CD4-positive, alpha-beta memory T cell (primary cell): ENCODE data around the gene DHRS13. TPM values are rescaled to one million over a fixed set of nuclear protein-coding genes. Genes with fewer than 3 reads are reported as not detected.

Source experiments
- CTCF ChIA-PET: fragments of 350-600 bp; sonication (Branson Sonifier 250); formaldehyde crosslinking; loops from one replicate; lab custom pipeline; 2021; ENCODE audit warnings: inconsistent platforms; ENCODE audit not compliant: partially characterized antibody; lab: Charles Lee
- POLR2A ChIA-PET: fragments of 350-600 bp; sonication (Branson Sonifier 250); formaldehyde crosslinking; loops from one replicate; lab custom pipeline; 2021; ENCODE audit not compliant: partially characterized antibody; lab: Charles Lee
- DNase-seq, 5 donors: peaks; one replicate each; pipeline versions ENCODE4 v3.0.0 to v3.0.0-alpha.2; 2020 to 2022; ENCODE audit warnings: mixed read lengths in 1 of 5
- H3K27ac ChIP-seq: one replicate; pipeline ENCODE4 v1.7.0; 2013; ENCODE audit warnings: low read depth, low read length
- H3K27me3 ChIP-seq: 2 replicates; pipeline ENCODE4 v1.7.0; 2013; ENCODE audit warnings: mild to moderate bottlenecking, low read length, moderate library complexity; ENCODE audit not compliant: insufficient read depth
- H3K36me3 ChIP-seq: 2 replicates; pipeline ENCODE4 v1.7.0; 2013; ENCODE audit warnings: mild to moderate bottlenecking, low read length, moderate library complexity; ENCODE audit not compliant: insufficient read depth
- H3K4me1 ChIP-seq: 2 replicates; pipeline ENCODE4 v1.7.0; 2013; ENCODE audit warnings: mild to moderate bottlenecking, low read length, moderate library complexity; ENCODE audit not compliant: insufficient read depth
- H3K4me3 ChIP-seq, 2 donors: one replicate each; pipeline ENCODE4 v1.7.0; 2013; ENCODE audit warnings: low read length in 2 of 2, mild to moderate bottlenecking in 1 of 2
- H3K9me3 ChIP-seq, 2 donors: one replicate each; pipeline ENCODE4 v1.7.0; 2013; ENCODE audit warnings: low read length in 2 of 2, control low read depth in 1 of 2; ENCODE audit not compliant: control insufficient read depth in 1 of 2
- H3K27ac Mint-ChIP-seq, 7 donors: one replicate each; pipeline ENCODE4 v1.8.0; 2020 to 2021; ENCODE audit warnings: mixed read lengths in 7 of 7, mild to moderate bottlenecking in 6 of 7, inconsistent platforms in 3 of 7, moderate library complexity in 3 of 7
- H3K27me3 Mint-ChIP-seq, 2 donors: one replicate each; pipeline ENCODE4 v1.8.0; 2020 to 2021; ENCODE audit warnings: mixed read lengths in 2 of 2
- H3K36me3 Mint-ChIP-seq, 2 donors: one replicate each; pipeline ENCODE4 v1.8.0; 2020 to 2021; ENCODE audit warnings: mixed read lengths in 2 of 2, inconsistent platforms in 1 of 2, mild to moderate bottlenecking in 1 of 2
- H3K4me1 Mint-ChIP-seq, 4 donors: one replicate each; pipeline ENCODE4 v1.8.0; 2020 to 2021; ENCODE audit warnings: mixed read lengths in 4 of 4, mild to moderate bottlenecking in 1 of 4
- H3K4me3 Mint-ChIP-seq, 8 donors: one replicate each; pipeline ENCODE4 v1.8.0; 2020 to 2021; ENCODE audit warnings: mixed read lengths in 8 of 8, mild to moderate bottlenecking in 7 of 8, moderate library complexity in 6 of 8, inconsistent platforms in 3 of 8
- H3K9me3 Mint-ChIP-seq, 8 donors: one replicate each; pipeline ENCODE4 v1.8.0; 2020 to 2021; ENCODE audit warnings: mixed read lengths in 8 of 8, mild to moderate bottlenecking in 5 of 8, inconsistent platforms in 3 of 8, moderate library complexity in 1 of 8
- intact Hi-C: fragments of 100-400 bp; cut with micrococcal nuclease; formaldehyde crosslinking; loops from one replicate; pipeline ENCODE4 v1.15.1; 2023
- polyA plus RNA-seq, 2 donors: library from polyadenylated mRNA; unstranded; fragments of 300-500 nt; fragmentation: Illumina TruSeq; gene quantifications; one replicate each; pipeline ENCODE4 v1.2.3, GENCODE V29; 2021
- total RNA-seq, 2 experiments: library from RNA; stranded (reverse); gene quantifications; one replicate each; pipeline ENCODE4 v1.2.3, GENCODE V29; 2021

The DHRS13 gene
- total and polyA plus RNA-seq, 4 experiments from 2014 or later, result 15.1 to 49.6 (median 32.1) TPM

DNA sequence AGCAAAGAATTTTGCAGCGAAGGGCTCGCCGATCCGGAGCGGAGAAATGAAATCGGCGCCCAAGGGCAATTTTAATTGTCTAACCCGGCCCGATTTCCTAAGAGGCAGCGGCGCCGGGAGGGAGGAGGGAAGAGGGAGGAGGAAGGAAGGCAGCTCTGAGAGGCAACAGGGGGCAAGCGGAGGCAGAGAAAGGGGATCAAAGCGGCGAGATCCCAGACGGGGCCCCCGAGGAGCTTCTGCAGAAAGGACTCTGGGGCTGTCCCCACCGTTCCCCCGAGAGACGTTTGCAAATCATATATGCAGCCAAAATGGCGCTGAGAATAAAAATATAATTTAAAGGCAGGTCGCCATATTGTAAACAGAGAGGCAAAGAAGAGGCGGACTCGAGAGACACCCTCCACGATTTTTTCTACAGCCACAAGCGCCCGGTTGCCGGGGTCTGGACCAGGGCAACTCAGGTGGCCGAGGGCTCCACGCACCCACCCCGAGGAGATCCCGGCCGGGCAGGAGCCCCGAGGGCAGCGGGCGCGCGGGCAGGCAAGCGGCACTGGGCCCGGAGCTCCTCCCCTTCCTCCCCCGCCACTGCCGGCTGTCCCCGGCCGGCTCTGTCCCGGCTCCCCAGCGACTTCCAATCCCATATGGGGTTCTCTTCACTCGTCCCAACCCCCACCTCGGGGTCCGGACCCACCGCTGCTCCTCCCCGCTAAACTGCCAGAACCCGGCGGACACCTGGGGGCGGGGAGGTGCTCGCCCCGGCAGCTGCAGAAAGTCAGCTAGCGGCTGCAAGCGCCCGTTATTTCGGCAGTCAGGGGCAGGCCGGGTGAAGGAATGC is 46.5 kb upstream of the DHRS13 start:
- H3K9me3 Mint-ChIP-seq, result no peaks in the 10 kb centered on the region
- peak overlapping the region; percentile 82 for H3K27ac ChIP-seq
- H3K27me3 Mint-ChIP-seq, result no peaks in the 10 kb centered on the region
- H3K4me3 Mint-ChIP-seq, result peak overlapping the region; percentile 93 to 97 (median 96)
- intact Hi-C loops, result loop anchor here (1.0 to 5.0 kb wide), 4 partner anchors 23 to 302 kb away; partner anchors contain the start of genes BLTP2, FAM222B, SDF2 and SUPT6H
- H3K27me3 ChIP-seq, result no peaks in the 10 kb centered on the region
- H3K36me3 ChIP-seq, result no peaks in the 10 kb centered on the region
- POLR2A ChIA-PET, result interaction anchor here (0.5 to 9.9 kb wide), 27 partner anchors 12 to 1244 kb away, joined by 3 to 257 read pairs (median 5); partner anchors contain the start of genes ALDOC, BLTP2, DHRS13 and FAM222B
- CTCF ChIA-PET, result interaction anchor here (0.6 to 7.4 kb wide), 12 partner anchors 13 to 222 kb away, joined by 3 to 95 read pairs (median 8); partner anchors contain the start of genes DHRS13, FLOT2, NEK8 and TLCD1
- H3K27ac Mint-ChIP-seq, result peak overlapping the region; percentile 94 to 97 (median 97)
- peaks cover 32 to 49% (median 43%) of the 10 kb centered on the region in 4 donors for H3K4me1 Mint-ChIP-seq
- peaks cover 7 to 41% of the 10 kb centered on the region in 2 donors for H3K36me3 Mint-ChIP-seq
- DNase-seq, result peak; percentile 59 to 72 (median 65)
- no peaks in the 10 kb centered on the region for H3K9me3 ChIP-seq
- peaks cover 57% of the 10 kb centered on the region for H3K4me1 ChIP-seq
- peak overlapping the region; percentile 83 to 94 for H3K4me3 ChIP-seq

GRCh38 chr17:28948873-28949184 is 46.0 kb upstream of the DHRS13 start:
- Histone ChIP-seq H3K4me1 (peaks cover 63% of the 10 kb centered on the region), H3K36me3 (no peaks in the 10 kb centered on the region), H3K4me3 (peak overlapping the region; percentile 83 to 94), H3K27ac (peak overlapping the region; percentile 82), H3K9me3 (no peaks in the 10 kb centered on the region), H3K27me3 (no peaks in the 10 kb centered on the region)
- Mint-ChIP-seq H3K9me3 (no peaks in the 10 kb centered on the region), H3K27me3 (no peaks in the 10 kb centered on the region), H3K27ac (peak overlapping the region; percentile 94 to 97 (median 97)), H3K4me3 (peak overlapping the region; percentile 93 to 97 (median 96)), H3K36me3 (peaks cover 10 to 47% of the 10 kb centered on the region in 2 donors), H3K4me1 (peaks cover 36 to 54% (median 46%) of the 10 kb centered on the region in 4 donors)
- ChIA-PET POLR2A (interaction anchor here (0.6 to 9.9 kb wide), 16 partner anchors 12 to 349 kb away, joined by 3 to 257 read pairs (median 14); partner anchors contain the start of genes DHRS13, FAM222B, FLOT2 and NEK8), CTCF (interaction anchor here (0.6 to 7.4 kb wide), 10 partner anchors 12 to 221 kb away, joined by 3 to 95 read pairs (median 11); partner anchors contain the start of genes DHRS13, FLOT2, NEK8 and TLCD1)
- DNase-seq, result no peak
- intact Hi-C loops, result loop anchor here (1.0 kb wide), 1 partner anchor 23 kb away; no protein-coding TSS in a partner anchor

DNA sequence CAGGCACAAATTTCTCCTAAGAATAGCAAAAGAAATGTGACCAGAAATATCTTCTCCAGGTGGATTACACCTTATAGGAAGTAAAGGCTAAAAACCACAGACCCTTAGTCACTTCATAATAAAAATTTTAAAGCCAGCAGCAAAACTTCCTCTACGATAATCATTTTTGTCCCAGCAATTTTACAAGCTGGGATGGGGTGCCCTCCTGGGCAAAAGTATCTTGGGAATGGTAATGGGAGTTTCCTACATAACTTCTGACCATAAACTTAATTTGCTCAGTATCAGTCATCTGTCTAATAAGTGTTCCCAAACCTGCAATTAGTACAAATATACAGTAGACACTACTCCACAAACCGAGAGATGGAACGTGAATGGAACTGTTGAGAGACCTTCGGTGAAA is 45.5 kb upstream of the DHRS13 start:
- Histone ChIP-seq H3K27ac (peak overlapping the region; percentile 82), H3K27me3 (no peaks in the 10 kb centered on the region), H3K36me3 (no peaks in the 10 kb centered on the region), H3K9me3 (no peaks in the 10 kb centered on the region), H3K4me1 (peaks cover 63% of the 10 kb centered on the region), H3K4me3 (peak overlapping the region; percentile 83 to 94)
- no peak for DNase-seq
- Mint-ChIP-seq H3K4me3 (peak overlapping the region; percentile 93 to 97 (median 96)), H3K36me3 (peaks cover 12 to 51% of the 10 kb centered on the region in 2 donors), H3K4me1 (peaks cover 38 to 59% (median 49%) of the 10 kb centered on the region in 4 donors), H3K9me3 (no peaks in the 10 kb centered on the region), H3K27ac (peak overlapping the region; percentile 94 to 97 (median 97)), H3K27me3 (no peaks in the 10 kb centered on the region)
- intact Hi-C loops, result no loop called here
- CTCF ChIA-PET, result interaction anchor here (0.8 to 7.4 kb wide), 9 partner anchors 12 to 221 kb away, joined by 3 to 95 read pairs (median 8); partner anchors contain the start of genes DHRS13, FLOT2, NEK8 and TLCD1
- POLR2A ChIA-PET, result interaction anchor here (0.7 to 9.9 kb wide), 15 partner anchors 11 to 1057 kb away, joined by 3 to 257 read pairs (median 5); partner anchors contain the start of genes DHRS13, FAM222B, FLOT2 and NEK8

DNA sequence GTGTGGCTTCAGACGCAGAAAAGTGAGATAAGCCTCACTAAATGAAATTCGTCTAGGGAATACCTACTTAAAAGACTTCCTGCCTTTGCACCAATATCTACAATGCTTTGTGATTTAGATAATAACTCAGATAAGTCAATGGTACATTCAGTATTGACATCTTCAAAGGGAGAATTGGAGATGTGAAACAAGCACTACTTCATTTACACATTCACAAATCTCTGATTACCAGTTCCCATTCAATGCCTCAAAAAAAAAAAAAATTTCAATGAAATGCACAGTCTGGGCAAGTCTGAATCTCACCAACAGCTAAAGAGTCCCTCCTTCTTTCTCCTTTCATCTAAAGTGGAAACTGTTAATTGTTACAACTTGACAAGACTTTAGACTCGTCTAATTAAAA is 44.8 kb upstream of the DHRS13 start:
- Mint-ChIP-seq H3K4me3 (peak overlapping the region; percentile 93 to 97 (median 96)), H3K27ac (peak overlapping the region; percentile 85 to 97 (median 97)), H3K4me1 (peaks cover 41 to 65% (median 53%) of the 10 kb centered on the region in 4 donors), H3K9me3 (no peaks in the 10 kb centered on the region), H3K27me3 (no peaks in the 10 kb centered on the region), H3K36me3 (peaks cover 12 to 56% of the 10 kb centered on the region in 2 donors)
- no peaks in the 10 kb centered on the region for H3K9me3 ChIP-seq
- ChIA-PET CTCF (interaction anchor here (0.5 to 7.4 kb wide), 6 partner anchors 18 to 220 kb away, joined by 4 to 95 read pairs (median 8); partner anchors contain the start of genes DHRS13, NEK8 and TLCD1), POLR2A (interaction anchor here (0.7 to 9.9 kb wide), 12 partner anchors 10 to 1056 kb away, joined by 3 to 257 read pairs (median 13); partner anchors contain the start of genes DHRS13, FLOT2, NEK8 and RPL23A)
- H3K36me3 ChIP-seq, result no peaks in the 10 kb centered on the region
- peak overlapping the region in 1 of 2 donors; percentile 83 for H3K4me3 ChIP-seq
- no peaks in the 10 kb centered on the region for H3K27me3 ChIP-seq
- intact Hi-C loops, result no loop called here
- peak overlapping the region; percentile 82 for H3K27ac ChIP-seq
- peak in 4 of 5 donors; percentile 20 to 41 (median 34) for DNase-seq
- H3K4me1 ChIP-seq, result peaks cover 56% of the 10 kb centered on the region

DNA sequence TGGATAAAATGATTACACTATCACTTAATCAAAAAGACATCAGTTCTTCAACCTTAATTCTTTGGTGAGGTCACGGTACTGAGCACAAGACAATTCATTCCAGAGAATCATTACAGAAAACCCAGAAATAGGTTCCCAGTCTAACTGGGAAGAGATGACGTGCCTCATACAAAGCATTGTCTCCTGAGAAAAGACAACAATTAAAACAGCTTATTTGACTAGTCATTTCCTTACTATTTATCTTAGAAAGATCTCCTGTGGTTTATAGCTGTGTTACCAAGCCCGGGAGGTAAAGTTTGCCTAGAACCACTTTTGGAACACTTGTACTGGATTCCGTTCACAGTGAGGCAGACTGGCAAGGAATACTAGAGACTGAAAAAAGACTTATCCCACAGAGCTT is 43.4 kb upstream of the DHRS13 start:
- CTCF ChIA-PET, result interaction anchor here (0.6 to 2.9 kb wide), 7 partner anchors 11 to 183 kb away, joined by 3 to 9 read pairs (median 4); partner anchors contain the start of gene DHRS13
- Mint-ChIP-seq H3K4me3 (peak overlapping the region in 7 of 8 donors; percentile 14 to 95 (median 73)), H3K27ac (peak overlapping the region; percentile 85 to 97 (median 94)), H3K36me3 (peaks cover 17 to 63% of the 10 kb centered on the region in 2 donors), H3K9me3 (no peaks in the 10 kb centered on the region), H3K4me1 (peaks cover 45 to 73% (median 59%) of the 10 kb centered on the region in 4 donors), H3K27me3 (no peaks in the 10 kb centered on the region)
- Histone ChIP-seq H3K27me3 (no peaks in the 10 kb centered on the region), H3K36me3 (no peaks in the 10 kb centered on the region), H3K9me3 (no peaks in the 10 kb centered on the region), H3K27ac (peak overlapping the region; percentile 26), H3K4me1 (peaks cover 62% of the 10 kb centered on the region), H3K4me3 (no peak overlapping the region)
- POLR2A ChIA-PET, result interaction anchor here (0.9 to 9.9 kb wide), 4 partner anchors 9 to 54 kb away, joined by 3 to 257 read pairs (median 164); partner anchors contain the start of genes DHRS13 and FLOT2
- no peak for DNase-seq
- intact Hi-C loops, result no loop called here

DNA sequence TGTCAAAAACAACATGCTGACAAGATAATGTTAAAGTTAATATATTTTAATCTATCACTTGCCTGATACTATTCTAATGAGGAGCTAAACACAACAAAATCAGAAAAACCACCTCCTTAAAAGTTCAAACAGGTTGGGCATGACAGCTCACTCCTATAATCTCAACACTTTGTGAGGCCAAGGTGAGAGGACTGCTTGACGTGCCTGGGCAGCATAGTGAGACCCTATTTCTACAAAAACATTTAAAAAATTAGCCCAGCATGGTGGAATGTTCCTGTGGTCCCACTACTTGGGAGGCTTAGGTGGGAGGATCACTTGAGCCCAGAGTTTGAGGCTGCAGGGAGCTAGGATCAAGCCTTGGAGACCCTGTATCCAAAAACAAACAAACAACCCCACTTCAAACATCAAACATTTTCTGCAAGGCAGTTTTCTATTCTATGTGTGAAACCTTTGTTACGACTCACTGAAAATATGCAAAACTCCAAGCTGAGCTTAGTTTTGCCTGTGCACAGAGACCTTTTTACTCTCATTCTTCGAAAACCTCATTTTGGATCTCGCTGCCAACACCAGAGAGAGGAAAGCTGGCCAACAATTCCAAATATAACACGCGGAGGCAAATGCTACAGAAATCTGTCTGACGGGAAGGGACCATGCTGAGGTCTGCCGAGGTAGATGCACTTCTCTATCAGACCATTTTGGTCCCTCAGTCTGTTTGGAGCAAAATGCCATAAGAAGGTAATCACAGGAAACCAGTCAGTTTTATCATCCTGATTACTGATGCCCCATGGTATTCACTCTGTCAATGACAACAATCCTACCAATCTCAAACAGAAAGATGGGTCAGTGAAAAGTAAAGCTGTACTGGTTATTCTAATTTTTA is 42.2 kb upstream of the DHRS13 start:
- Histone ChIP-seq H3K27me3 (no peaks in the 10 kb centered on the region), H3K27ac (peak overlapping the region; percentile 26), H3K4me3 (no peak overlapping the region), H3K4me1 (peaks cover 73% of the 10 kb centered on the region), H3K36me3 (no peaks in the 10 kb centered on the region), H3K9me3 (no peaks in the 10 kb centered on the region)
- no peak for DNase-seq
- H3K4me1 Mint-ChIP-seq, result peaks cover 51 to 84% (median 70%) of the 10 kb centered on the region in 4 donors
- peak overlapping the region; percentile 28 to 97 (median 94) for H3K27ac Mint-ChIP-seq
- ChIA-PET CTCF (interaction anchor here (1.1 to 2.9 kb wide), 7 partner anchors 16 to 218 kb away, joined by 3 to 9 read pairs (median 4); partner anchors contain the start of gene DHRS13), POLR2A (interaction anchor here (9.3 to 9.9 kb wide), 3 partner anchors 8 to 45 kb away, joined by 134 to 257 read pairs (median 193); partner anchors contain the start of genes DHRS13 and FLOT2)
- H3K4me3 Mint-ChIP-seq, result peak overlapping the region in 6 of 8 donors; percentile 18 to 73 (median 49)
- peaks cover 17 to 68% of the 10 kb centered on the region in 2 donors for H3K36me3 Mint-ChIP-seq
- intact Hi-C loops, result no loop called here
- no peaks in the 10 kb centered on the region for H3K27me3 Mint-ChIP-seq
- H3K9me3 Mint-ChIP-seq, result no peaks in the 10 kb centered on the region
